Left kidney (tissue), 2 donors: ENCODE measurements around the gene BICRA. TPM values are rescaled to one million over a fixed set of nuclear protein-coding genes. Genes with fewer than 3 reads are reported as not detected.

Experiments
- DNase-seq: peaks from one replicate; pipeline ENCODE4 v3.0.0-alpha.2; 2013
- polyA plus RNA-seq: library from polyadenylated mRNA; unstranded; fragments of 120-200 nt; gene quantifications from one replicate; pipeline ENCODE4 v1.2.1, GENCODE V29; 2013; ENCODE audit not compliant: insufficient read length

The BICRA gene
- polyA plus RNA-seq, 1 donor: 13.0 TPM

- DNase-seq: peak; percentile 99
These were observed 8.4 kb upstream of the BICRA start for GRCh38 chr19:47600246-47601179.

DNA sequence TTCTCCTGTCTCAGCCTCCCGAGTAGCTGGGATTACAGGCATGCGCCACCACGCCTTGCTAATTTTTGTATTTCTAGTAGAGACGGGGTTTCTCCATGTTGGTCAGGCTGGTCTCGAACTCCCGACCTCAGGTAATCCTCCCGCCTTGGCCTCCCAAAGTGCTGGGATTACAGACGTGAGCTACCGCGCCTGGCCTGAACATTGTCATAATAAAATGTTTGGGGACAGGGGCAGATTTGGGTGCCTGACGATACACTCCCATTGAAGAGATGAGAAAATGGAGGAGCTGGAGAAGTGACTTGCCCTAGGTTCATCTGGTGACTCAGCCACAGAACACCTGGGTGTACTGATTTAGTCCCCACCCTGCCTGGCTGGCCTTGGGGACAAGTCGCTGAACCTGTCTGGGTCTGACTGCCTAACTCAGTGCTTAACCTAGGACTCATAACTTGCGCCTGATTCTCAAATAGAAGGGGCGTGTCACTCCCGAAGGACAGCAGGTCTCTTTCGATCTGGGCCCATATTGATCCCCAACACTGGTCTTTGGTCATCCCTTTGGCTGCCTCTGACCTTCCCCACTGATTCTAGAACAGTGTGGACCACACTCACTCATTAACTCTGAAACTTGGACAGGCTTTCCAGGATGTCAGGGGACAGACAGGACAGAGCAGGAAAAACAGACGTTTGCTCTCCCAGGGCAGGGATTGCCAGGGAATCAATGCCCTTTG is 7.6 kb upstream of the BICRA start:
- DNase-seq: no peak

DNA sequence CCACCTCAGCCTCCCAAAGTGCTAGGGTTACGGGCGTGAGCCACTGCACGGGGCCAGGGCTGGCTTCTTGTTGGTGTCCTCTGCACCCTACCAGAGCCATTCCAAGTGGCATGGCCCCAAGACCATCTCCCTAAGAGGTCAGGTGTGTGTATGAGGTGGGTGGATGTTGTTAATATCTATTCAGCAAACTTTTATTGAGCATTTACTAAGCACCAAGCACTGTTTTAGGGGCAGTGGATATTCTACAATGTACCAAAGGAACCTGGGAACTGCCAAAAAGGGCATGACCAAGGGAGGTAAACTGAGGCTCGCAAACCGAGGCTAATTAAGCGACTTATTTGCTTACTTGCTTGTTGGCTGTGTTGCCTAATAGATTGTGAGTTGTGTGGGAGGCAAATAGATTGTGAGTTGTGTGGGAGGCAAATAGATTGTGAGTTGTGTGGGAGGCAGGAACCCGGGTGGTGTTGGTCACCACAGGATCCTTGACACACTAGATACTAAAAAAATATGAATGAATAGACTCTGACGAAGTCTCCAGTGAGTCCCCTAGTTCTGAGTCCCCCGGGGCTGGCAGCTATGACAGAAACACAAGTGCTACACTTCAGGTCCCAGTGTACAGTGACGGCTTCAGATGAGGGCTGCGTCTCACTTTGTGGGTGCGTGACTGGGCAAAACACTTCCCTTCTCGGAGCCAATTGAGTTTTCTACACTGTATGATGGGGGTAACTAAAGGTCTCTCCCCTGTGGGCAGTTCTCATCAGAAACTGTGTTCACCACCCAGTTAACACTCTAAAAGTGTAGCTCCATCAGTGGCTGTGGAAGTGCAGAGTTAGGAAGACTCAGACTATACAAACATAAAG is 5.0 kb upstream of the BICRA start:
- DNase-seq: no peak

GRCh38 chr19:47607564-47608073 is 1.3 kb upstream of the BICRA start:
- no peak for DNase-seq

GRCh38 chr19:47608074-47608918 is 638 bp upstream of the BICRA start:
- peak; percentile 95 for DNase-seq

- peak; percentile 20 for DNase-seq
These were observed 1.3 kb downstream of the BICRA start for GRCh38 chr19:47609906-47610894.

DNA sequence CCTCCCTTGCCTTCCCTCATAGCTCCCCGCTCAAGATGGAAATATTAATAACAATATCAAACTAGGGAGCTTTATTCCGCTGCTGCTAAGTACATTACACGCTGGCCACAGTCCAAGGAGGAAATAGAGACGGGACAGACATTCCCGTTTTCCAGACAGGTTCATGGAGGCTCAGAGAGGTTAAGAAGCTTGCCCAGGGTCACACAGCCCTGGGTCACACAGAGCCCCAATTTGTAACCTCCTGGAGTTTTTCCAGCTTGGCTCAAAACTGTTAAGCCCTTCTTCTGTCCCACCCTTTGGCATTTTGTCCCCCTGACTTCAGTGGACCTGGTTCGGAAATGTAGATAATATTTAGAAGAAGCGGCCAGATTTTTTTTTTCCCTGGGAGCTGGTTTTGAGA is 2.0 kb downstream of the BICRA start:
- DNase-seq: no peak

DNA sequence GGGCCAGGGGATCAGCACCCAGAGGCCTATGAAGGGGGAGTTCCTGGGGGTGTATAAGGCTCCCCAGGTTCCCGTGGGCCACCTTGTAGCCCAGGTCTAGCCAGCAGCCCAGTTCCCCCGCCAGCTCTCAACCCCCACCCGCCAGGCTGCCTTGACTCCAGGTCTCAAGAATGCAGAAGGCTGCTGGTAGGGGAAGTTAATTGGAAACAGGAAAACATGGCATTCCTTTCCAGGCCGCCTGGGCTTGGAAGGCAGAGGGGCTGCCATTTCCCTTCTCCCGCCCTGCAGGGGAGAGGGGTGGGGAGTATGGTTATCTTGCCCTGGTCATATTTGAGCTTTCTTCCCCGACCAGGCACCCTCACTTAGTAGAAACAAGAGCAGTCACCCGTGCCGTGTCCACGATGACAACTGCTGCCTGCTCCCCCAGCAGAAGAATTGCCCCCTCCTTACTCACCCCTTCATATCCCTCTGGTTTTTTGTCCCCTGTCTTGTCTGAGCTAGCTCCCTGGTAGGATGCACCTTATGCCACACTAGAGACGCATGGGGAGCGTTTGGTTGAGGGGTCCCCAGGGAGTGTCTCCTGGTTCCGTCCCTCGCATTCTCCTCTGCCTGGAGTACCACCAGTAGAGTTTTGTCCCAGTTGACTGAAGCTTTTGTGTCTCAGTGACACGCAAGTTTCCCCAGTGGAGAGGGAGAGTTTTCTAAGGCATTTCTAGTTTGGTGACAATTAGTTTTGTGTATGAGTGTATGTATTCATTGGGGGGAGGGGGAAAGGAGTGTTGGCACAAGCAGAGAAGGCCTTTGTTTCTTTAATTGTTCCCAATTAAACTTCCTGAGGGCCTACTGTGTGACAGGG is 4.5 kb downstream of the BICRA start:
- DNase-seq: peak; percentile 44

- DNase-seq: no peak
These were observed 5.0 kb downstream of the BICRA start for GRCh38 chr19:47614021-47614295.

DNA sequence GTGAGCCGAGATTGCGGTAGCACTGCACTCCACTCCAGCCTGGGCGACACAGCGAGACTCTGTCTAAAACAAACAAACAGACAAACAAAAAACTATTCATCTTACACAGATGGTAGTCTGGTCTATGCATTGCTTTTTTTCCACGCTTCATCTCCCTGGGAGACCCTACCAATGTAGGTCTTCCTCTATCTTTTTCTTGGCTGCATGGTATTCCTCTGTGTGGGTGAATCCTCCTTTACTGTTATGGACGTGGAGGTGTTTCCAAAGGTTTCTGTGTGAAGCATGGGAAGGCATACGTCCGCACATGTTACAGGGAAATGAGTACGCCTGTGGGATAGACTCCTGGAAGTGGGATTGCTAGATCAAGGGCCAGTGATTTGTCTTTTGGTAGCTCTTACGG is 5.6 kb downstream of the BICRA start:
- no peak for DNase-seq

GRCh38 chr19:47615230-47615629 is 6.3 kb downstream of the BICRA start:
- no peak for DNase-seq

DNA sequence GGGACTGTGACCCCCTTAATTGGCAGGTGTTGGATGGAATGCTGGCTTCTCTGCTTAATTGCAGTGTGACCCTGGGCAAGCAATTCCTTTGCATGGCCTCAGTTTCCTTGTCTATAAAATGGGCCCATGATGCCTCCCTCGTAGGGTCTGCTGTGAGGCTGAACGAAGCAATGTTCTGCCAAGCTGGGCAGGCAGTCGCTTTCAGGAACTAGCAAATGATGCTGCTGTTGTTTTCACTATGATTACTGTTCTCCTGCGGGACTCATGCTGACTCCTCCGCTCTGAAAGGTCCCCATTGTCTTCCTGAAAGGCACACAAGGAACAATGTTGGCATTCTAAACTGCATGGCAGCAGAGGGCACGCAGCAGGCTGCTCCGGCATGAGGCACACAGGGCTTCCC is 6.8 kb downstream of the BICRA start:
- DNase-seq: no peak

DNA sequence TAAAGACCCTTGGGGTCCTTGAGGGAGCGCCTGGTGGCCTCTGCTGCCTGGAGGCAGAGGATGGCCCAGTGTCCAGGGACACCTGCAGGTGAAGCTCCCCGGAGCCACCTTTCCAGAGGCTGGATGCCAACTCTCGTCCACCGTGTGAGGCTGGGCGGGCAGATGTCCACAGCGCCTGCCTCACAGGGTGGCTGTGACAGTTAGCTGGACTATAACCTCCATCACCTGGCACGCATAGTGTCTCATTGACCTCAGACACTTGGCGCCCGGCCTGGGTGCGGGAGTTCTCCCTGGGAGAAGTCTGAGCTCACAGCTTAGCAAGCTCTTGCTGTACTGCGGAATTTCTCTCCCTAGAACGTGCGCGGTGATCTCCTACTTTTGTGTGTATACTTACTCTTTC is 9.8 kb downstream of the BICRA start:
- DNase-seq: no peak

DNA sequence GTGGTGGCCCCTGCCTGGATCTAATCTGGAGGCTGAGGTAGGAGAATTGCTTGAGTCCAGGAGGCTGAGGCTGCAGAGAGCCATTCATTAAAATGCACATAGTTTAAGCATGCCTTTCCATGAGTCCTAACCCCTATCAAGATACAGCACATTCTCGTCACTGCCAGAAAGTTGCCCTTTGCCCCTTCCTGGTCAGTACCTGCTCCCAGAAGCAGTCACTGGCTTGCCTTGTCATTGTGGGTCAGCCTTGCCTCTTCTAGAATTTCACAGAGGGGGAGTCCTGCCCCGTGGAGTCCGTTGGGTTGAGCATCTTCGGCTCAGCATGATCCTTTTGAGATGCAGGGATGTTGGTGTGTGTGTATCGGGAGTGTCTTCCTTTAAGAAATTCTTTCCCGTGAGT is 10.8 kb downstream of the BICRA start:
- DNase-seq: no peak

GRCh38 chr19:47623151-47623920 is 14.4 kb downstream of the BICRA start:
- DNase-seq: no peak

GRCh38 chr19:47623921-47624391 is 15.0 kb downstream of the BICRA start:
- DNase-seq: no peak

GRCh38 chr19:47625650-47626049 is 16.7 kb downstream of the BICRA start:
- DNase-seq: no peak

DNA sequence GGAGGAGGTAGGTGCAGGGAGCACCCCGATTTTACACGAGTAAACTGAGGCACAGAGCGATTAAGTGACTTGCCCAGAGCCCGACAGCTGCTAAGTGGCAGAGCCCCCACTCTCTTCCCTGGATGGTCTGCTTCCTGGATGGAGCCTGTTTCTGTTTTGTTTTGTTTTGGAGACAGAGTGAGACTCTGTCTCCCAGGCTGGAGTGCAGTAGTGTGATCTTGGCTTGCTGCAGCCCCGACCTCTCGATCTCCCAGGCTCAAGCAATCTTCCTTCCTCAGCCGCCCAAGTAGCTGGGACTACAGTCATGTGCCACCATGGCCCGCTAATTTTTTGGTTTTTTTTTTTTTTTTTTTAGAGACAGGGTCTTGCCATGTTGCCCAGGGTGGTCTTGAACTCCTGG is 17.3 kb downstream of the BICRA start:
- no peak for DNase-seq
